IMR-90 (cell line): ENCODE data around the gene ATG7. TPM values are rescaled to one million over a fixed set of nuclear protein-coding genes. Genes with fewer than 3 reads are reported as not detected.

Experiments used
- ATAC-seq: fragments of 200-7000 bp; cut with Tn5 transposase; 2 replicates; pipeline ENCODE4 v1.9.1; 2020; ENCODE audit warnings: low read depth, mild to moderate bottlenecking, moderate library complexity
- BruUV-seq: library from RNA; stranded (reverse); fragments of 400-500 nt; replicated peaks from 2 replicates; lab custom pipeline; 2021; lab: Mats Ljungman, UMichigan
- CTCF ChIA-PET: fragments of 300-600 bp; formaldehyde crosslinking; extraction: SDS; loops from one replicate; lab custom pipeline; 2021; ENCODE audit warnings: antibody characterized with exemption; lab: Yijun Ruan, JAX
- POLR2A ChIA-PET: fragments of 300-600 bp; sonication (Branson Sonifier 250); formaldehyde crosslinking; loops from one replicate; lab custom pipeline; 2022; ENCODE audit warnings: antibody characterized with exemption; ENCODE audit not compliant: unreplicated experiment; lab: Charles Lee
- DNase-seq: peaks from one replicate; pipeline ENCODE4 v3.0.0; 2013
- H2AFZ ChIP-seq: replicated peaks from 2 replicates; pipeline ENCODE3; 2013; ENCODE audit warnings: low read length, mild to moderate bottlenecking; ENCODE audit not compliant: poor library complexity
- H2AK5ac ChIP-seq: 2 replicates; pipeline ENCODE4 v1.6.1; 2013; ENCODE audit warnings: low read depth, low read length, inconsistent platforms
- H2AK9ac ChIP-seq: replicated peaks from 2 replicates; pipeline ENCODE3; 2013; ENCODE audit warnings: mild to moderate bottlenecking, low read depth, low read length, moderate library complexity; ENCODE audit not compliant: poor library complexity
- H2BK120ac ChIP-seq: 2 replicates; pipeline ENCODE4 v1.6.1; 2013; ENCODE audit warnings: low read depth, low read length, inconsistent platforms
- H2BK15ac ChIP-seq: 3 replicates; pipeline ENCODE4 v1.6.1; 2013; ENCODE audit warnings: low read depth, low read length, inconsistent platforms
- H2BK20ac ChIP-seq: 2 replicates; pipeline ENCODE4 v1.6.1; 2013; ENCODE audit warnings: low read depth, mild to moderate bottlenecking, inconsistent platforms, low read length, moderate library complexity
- H2BK5ac ChIP-seq: 2 replicates; pipeline ENCODE4 v1.6.1; 2013; ENCODE audit warnings: mild to moderate bottlenecking, low read depth, low read length, inconsistent platforms; ENCODE audit not compliant: poor library complexity, severe bottlenecking
- H3K14ac ChIP-seq: replicated peaks from 2 replicates; pipeline ENCODE4 v1.6.1; 2013; ENCODE audit warnings: low read depth, low read length, inconsistent platforms
- H3K18ac ChIP-seq: 2 replicates; pipeline ENCODE4 v1.6.1; 2013; ENCODE audit warnings: low read depth, low read length, control low read depth
- H3K23ac ChIP-seq: 2 replicates; pipeline ENCODE4 v1.6.1; 2013; ENCODE audit warnings: low read depth, low read length, inconsistent platforms
- H3K27ac ChIP-seq: 2 replicates; pipeline ENCODE4 v1.5.1; 2013; ENCODE audit warnings: mild to moderate bottlenecking, control low read depth, low read length; ENCODE audit not compliant: insufficient read depth
- H3K27me3 ChIP-seq: 2 replicates; pipeline ENCODE4 v1.6.1; 2013; ENCODE audit warnings: low read length; ENCODE audit not compliant: control insufficient read depth, insufficient read depth
- H3K36me3 ChIP-seq: 2 replicates; pipeline ENCODE4 v1.6.1; 2013; ENCODE audit warnings: low read length, mixed read lengths; ENCODE audit not compliant: control insufficient read depth, insufficient read depth
- H3K4ac ChIP-seq: 2 replicates; pipeline ENCODE4 v1.6.1; 2013; ENCODE audit warnings: low read depth, low read length, inconsistent platforms
- H3K4me1 ChIP-seq: 2 replicates; pipeline ENCODE4 v1.6.1; 2013; ENCODE audit warnings: low read length, mixed read lengths; ENCODE audit not compliant: control insufficient read depth, insufficient read depth
- H3K4me2 ChIP-seq: 2 replicates; pipeline ENCODE4 v1.6.1; 2013; ENCODE audit warnings: low read depth, mild to moderate bottlenecking, control low read depth, low read length, moderate library complexity
- H3K4me3 ChIP-seq: 2 replicates; pipeline ENCODE4 v1.5.1; 2013; ENCODE audit warnings: low read depth, mild to moderate bottlenecking, control low read depth, low read length, moderate library complexity; ENCODE audit not compliant: insufficient read depth
- H3K56ac ChIP-seq: 2 replicates; pipeline ENCODE4 v1.6.1; 2013; ENCODE audit warnings: low read length, inconsistent platforms; ENCODE audit not compliant: insufficient read depth; ENCODE audit errors: extremely low read depth
- H3K79me1 ChIP-seq, 2 experiments: 2 replicates each; pipeline ENCODE4 v1.6.1; 2013; ENCODE audit warnings: low read length in 2 of 2, inconsistent platforms in 1 of 2, low read depth in 1 of 2
- H3K9ac ChIP-seq: 2 replicates; pipeline ENCODE4 v1.6.1; 2013; ENCODE audit warnings: low read depth, low read length, control low read depth
- H3K9me1 ChIP-seq: 2 replicates; pipeline ENCODE4 v1.6.1; 2013; ENCODE audit warnings: low read length, inconsistent platforms; ENCODE audit not compliant: insufficient read depth
- H3K9me3 ChIP-seq: 2 replicates; pipeline ENCODE4 v1.6.1; 2013; ENCODE audit warnings: low read length; ENCODE audit not compliant: control insufficient read depth, insufficient read depth
- H4K20me1 ChIP-seq: 2 replicates; pipeline ENCODE4 v1.6.1; 2013; ENCODE audit warnings: low read length, inconsistent platforms; ENCODE audit not compliant: insufficient read depth
- H4K5ac ChIP-seq: 2 replicates; pipeline ENCODE4 v1.6.1; 2013; ENCODE audit warnings: mild to moderate bottlenecking, low read depth, low read length, control low read depth
- H4K8ac ChIP-seq, 2 experiments: 2 replicates each; pipeline ENCODE4 v1.6.1; 2013; ENCODE audit warnings: low read depth in 2 of 2, low read length in 2 of 2, control low read depth in 1 of 2, inconsistent platforms in 1 of 2
- H4K91ac ChIP-seq: 2 replicates; pipeline ENCODE4 v1.6.1; 2013; ENCODE audit warnings: low read depth, low read length, inconsistent platforms; ENCODE audit not compliant: insufficient read depth
- CEBPB ChIP-seq: IDR thresholded peaks from 2 replicates; pipeline ENCODE4 v1.6.1; 2012; ENCODE audit warnings: low read depth, low read length, improper control_type of control experiment
- CHD1 ChIP-seq: IDR thresholded peaks from 2 replicates; pipeline ENCODE4 v1.6.1; 2012; ENCODE audit warnings: low read depth, low read length, improper control_type of control experiment
- MAFK ChIP-seq: IDR thresholded peaks from 2 replicates; pipeline ENCODE4 v1.6.1; 2012; ENCODE audit warnings: low read depth, low read length, improper control_type of control experiment
- MAZ ChIP-seq: IDR thresholded peaks from 2 replicates; pipeline ENCODE4 v1.6.1; 2012; ENCODE audit warnings: low read depth, mild to moderate bottlenecking, low read length, improper control_type of control experiment, moderate library complexity, borderline replicate concordance
- MXI1 ChIP-seq: IDR thresholded peaks from 2 replicates; pipeline ENCODE4 v1.6.1; 2012; ENCODE audit warnings: low read depth, mild to moderate bottlenecking, low read length, moderate library complexity, borderline replicate concordance
- NFE2L2 ChIP-seq: fragments of 150-350 bp; IDR thresholded peaks from 2 replicates; pipeline ENCODE4 v1.6.1; 2016; ENCODE audit warnings: low read depth, mild to moderate bottlenecking, low read length
- POLR2A ChIP-seq: IDR thresholded peaks from 2 replicates; pipeline ENCODE4 v1.6.1; 2012; ENCODE audit warnings: mild to moderate bottlenecking, low read depth, low read length
- RAD21 ChIP-seq: IDR thresholded peaks from 2 replicates; pipeline ENCODE4 v1.6.1; 2012; ENCODE audit warnings: low read length, improper control_type of control experiment
- WGBS, 2 experiments: methylation state at CpG; one replicate each; pipeline versions ENCODE4 v1.1.5 to v1.1.7; 2013; ENCODE audit warnings: missing lambda C conversion rate in 2 of 2; ENCODE audit not compliant: insufficient read length in 1 of 2; ENCODE audit errors: extremely low coverage in 2 of 2; 5-methylcytosine and 5-hydroxymethylcytosine counted together
- dilution Hi-C: fragments of 300-500 bp; cut with HindIII; formaldehyde crosslinking; loops from one replicate; pipeline ENCODE4 v1.14.3; 2018; ENCODE audit warnings: low sequenced_read_pairs; ENCODE audit not compliant: unreplicated experiment
- in situ Hi-C: fragments of 300-500 bp; cut with MboI; formaldehyde crosslinking; loops from 3 replicates; pipeline ENCODE4 v1.14.3; 2019; ENCODE audit warnings: low sequenced_read_pairs, inconsistent platforms, mixed read lengths
- intact Hi-C: fragments of 100-400 bp; cut with micrococcal nuclease; formaldehyde crosslinking; loops from 2 replicates; pipeline ENCODE4 v1.10.0; 2022
- polyA plus RNA-seq, 3 experiments: library from polyadenylated mRNA; depleted of rRNA; stranded (reverse); fragments of >200 nt; gene quantifications; 2 replicates each; pipeline ENCODE4 v1.2.3, GENCODE V29; 2012; ENCODE audit warnings: low replicate concordance in 1 of 3
- total RNA-seq: library from RNA; depleted of rRNA; stranded (reverse); fragments of >200 nt; gene quantifications from 2 replicates; pipeline ENCODE4 v1.2.3, GENCODE V29; 2012
- TF ChIP-seq, protein P1 (sequence below): fragments of 150-350 bp; IDR thresholded peaks from 2 replicates; pipeline ENCODE4 v1.6.1; 2017; ENCODE audit warnings: mild to moderate bottlenecking, antibody characterized with exemption, low read length, low read depth

Gene ATG7
- total and polyA plus RNA-seq, 2 of the 4 experiments (the other 2 are of a cell fraction) = 15.6 to 51.4 TPM

DNA sequence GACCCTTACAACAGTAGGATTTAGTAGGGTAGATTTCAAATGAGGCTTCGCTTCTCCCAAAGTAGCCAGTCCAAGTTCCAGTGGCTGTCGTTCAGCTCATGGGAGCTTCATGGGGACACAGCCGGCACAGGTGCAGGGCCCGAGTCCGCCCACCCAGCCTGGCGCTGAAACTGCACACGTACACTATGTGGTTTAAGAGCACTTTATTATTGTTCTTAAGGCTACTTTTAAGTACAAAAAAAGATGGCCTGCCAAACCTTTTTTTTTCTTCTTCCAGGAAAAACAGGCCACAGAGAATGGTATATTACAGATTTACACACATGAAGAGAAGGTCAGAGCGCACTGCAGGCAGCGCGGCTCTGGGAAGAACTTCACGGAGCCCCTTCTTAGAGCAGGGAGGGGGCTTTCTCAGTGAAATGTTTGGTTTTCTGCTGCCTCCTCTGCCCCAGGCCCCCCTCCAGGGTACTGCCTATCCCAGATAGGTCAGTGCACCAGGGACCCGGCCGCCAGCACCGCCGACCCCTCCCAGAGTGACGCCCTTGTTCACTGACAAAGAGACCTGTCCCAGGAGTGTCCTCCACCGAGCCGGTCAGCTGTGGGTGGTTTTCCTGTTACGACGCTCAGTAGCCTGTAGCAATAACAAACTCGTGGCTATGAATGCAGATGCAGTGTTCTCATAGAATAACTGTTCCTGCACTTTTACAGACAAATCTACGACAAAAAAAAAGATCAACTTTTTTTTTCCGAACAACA is 283.9 kb downstream of the ATG7 start:
- no peaks in the 10 kb centered on the region for H3K9me3 ChIP-seq
- H2BK5ac ChIP-seq = no peak overlapping the region
- peaks cover 37% of the 10 kb centered on the region for H3K9me1 ChIP-seq
- in situ Hi-C loops = no loop called here
- no peak overlapping the region for H3K4ac ChIP-seq
- dilution Hi-C loops = no loop called here
- no peak overlapping the region for H2AFZ ChIP-seq
- H3K9ac ChIP-seq = no peak overlapping the region
- H3K14ac ChIP-seq = no peak overlapping the region
- H3K27me3 ChIP-seq = no peaks in the 10 kb centered on the region
- DNase-seq (no peak), ATAC-seq (no peak)
- no peak for TF ChIP-seq MAZ
- no peak for TF ChIP-seq CEBPB
- TF ChIP-seq, protein P1, sequence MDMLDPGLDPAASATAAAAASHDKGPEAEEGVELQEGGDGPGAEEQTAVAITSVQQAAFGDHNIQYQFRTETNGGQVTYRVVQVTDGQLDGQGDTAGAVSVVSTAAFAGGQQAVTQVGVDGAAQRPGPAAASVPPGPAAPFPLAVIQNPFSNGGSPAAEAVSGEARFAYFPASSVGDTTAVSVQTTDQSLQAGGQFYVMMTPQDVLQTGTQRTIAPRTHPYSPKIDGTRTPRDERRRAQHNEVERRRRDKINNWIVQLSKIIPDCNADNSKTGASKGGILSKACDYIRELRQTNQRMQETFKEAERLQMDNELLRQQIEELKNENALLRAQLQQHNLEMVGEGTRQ = no peak
- no peak for TF ChIP-seq RAD21
- TF ChIP-seq MAFK = no peak
- no peak for TF ChIP-seq POLR2A
- TF ChIP-seq NFE2L2 = no peak
- TF ChIP-seq CHD1 = no peak
- no peak for TF ChIP-seq MXI1
- no peak overlapping the region for H3K18ac ChIP-seq
- 91% methylated on average over 7 of the region's 23 CpGs; no CpG with 5 or more reads in 1 of the 2 experiments for WGBS, 2 experiments
- no peak overlapping the region; the same call in 1 of the 2 replicates for H2BK20ac ChIP-seq
- POLR2A ChIA-PET = no interaction called here
- H4K20me1 ChIP-seq = peaks cover 70% of the 10 kb centered on the region
- BruUV-seq = no TSS peak
- no peak overlapping the region for H4K91ac ChIP-seq
- no peak overlapping the region for H3K27ac ChIP-seq
- H3K4me1 ChIP-seq = peaks cover 27% of the 10 kb centered on the region
- no peak overlapping the region for H2BK15ac ChIP-seq
- H4K8ac ChIP-seq = no peak overlapping the region
- H3K56ac ChIP-seq = no peak overlapping the region
- no peak overlapping the region for H3K4me2 ChIP-seq
- no peak overlapping the region for H3K4me3 ChIP-seq
- H3K36me3 ChIP-seq = peaks cover 47% of the 10 kb centered on the region
- H2AK5ac ChIP-seq = no peak overlapping the region
- no peak overlapping the region for H4K5ac ChIP-seq
- H3K23ac ChIP-seq = no peak overlapping the region
- intact Hi-C loops = loop anchor here (2.0 kb wide), 1 partner anchor 87 kb away; the partner anchor contains the start of gene VGLL4
- no peak overlapping the region for H2AK9ac ChIP-seq
- CTCF ChIA-PET = interaction anchor here (0.8 kb wide), 1 partner anchor 39 kb away, joined by 4 read pairs; no protein-coding TSS in a partner anchor
- H2BK120ac ChIP-seq = no peak overlapping the region
- peaks cover 38 to 94% of the 10 kb centered on the region in 2 experiments for H3K79me1 ChIP-seq
